ENCODE data around the gene LRCH4. TPM values are rescaled to one million over a fixed set of nuclear protein-coding genes. Genes with fewer than 3 reads are reported as not detected.
"Not testable (repeated sequence)": the region's sequence is repeated elsewhere in the genome, so short reads cannot be mapped to it uniquely, and the experiment has no call there.

LRCH4 gene
- polyA plus RNA-seq, 1 donor: 25.3 TPM

DNA sequence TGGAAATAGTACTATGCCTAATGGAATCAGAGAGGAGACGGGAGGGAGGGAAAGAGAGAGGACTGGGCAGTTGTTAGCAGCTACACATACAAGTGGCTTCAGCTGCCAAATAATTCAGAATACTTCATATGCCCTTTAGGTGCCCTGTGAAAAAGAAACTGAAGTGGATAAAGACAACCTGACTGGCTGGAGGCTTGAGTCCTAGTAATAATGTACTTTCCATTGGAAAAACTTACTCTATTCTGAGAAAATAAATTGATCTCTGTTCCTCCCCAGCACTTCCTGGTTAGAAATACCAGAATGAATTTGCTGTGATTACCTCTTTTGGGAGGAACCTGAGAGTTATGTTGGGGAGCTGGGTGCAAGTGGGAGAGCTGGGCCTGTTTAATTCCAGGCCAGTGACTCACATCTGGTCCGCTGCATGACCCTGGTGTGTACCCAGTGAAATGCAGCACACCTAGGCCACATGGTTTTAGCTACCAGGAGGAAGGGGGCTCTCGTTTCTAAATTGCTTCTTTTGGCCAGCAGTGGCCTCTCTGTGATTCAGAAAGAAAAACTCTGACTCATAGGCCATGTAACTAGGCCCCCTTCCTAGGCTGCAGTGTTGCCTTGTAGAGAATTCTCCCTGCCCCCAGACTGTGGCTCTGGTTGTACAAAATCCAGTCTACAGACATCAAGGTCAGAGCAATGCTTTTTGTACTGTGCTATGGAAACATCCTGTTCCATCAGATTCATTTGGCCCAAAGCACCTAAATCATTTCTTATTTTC is 40.4 kb downstream of the LRCH4 start:
- DNase-seq (ENCODE audit: low read depth): no peak

DNA sequence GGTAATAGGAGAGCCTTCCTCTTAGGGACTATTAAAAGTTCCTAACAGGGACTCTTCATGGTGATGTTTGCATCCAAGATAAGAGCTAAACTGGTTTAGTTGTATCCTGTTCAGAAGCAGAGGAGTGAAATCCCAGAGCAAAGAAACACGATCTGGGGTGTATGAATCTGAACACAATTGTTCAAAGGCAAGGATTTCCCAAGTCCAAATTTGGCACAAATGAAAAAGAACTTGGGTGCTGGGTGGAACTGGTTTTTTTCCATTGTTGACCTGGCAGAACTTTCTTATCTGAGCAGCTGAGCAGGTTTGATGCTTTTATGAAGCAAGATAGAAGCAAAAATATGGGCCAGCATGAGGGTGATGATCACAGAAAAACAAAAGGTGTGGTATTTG is 41.0 kb downstream of the LRCH4 start:
- DNase-seq (ENCODE audit: low read depth): no peak

DNA sequence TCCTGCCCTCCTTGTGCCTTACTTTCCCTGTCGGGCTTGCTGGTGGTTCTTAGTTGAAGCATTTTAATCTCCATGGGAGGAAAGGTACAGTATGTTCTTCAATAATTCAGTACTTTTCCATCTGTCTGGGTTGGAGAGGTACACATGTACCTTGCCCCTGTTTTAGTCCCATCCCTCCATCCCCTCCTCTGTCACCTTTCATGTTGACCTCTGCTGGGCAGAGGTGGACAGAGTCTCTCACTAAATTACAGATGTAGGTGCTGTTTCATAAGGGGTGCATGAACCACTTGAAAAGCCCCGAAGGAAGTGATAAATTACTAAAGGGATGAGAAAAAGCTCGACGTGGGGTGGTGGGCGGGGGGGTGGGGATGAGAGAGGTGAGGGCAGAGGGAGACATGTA is 41.5 kb downstream of the LRCH4 start:
- no peak for DNase-seq (ENCODE audit: low read depth)

DNA sequence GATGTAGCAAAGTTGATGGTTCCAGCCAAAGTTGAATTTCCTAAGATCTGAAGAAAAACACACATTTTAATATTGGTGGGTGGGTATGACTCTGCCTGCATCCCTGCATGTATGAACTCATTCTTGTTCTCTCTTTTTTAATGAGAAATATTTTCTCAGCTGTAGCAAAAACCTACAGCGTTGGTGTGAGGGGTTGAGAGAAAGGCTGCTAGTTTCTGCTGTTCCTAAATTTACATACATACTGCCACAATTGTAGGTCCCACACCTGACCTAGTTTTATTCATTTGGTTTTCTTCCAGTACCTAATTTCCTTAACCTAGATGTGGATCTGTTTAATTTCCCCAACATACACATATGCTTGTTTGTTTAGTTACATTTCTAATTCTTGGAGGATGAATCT is 42.3 kb downstream of the LRCH4 start:
- DNase-seq (ENCODE audit: low read depth): no peak

GRCh38 chr7:100541309-100541708 is 44.6 kb downstream of the LRCH4 start:
- not testable (repeated sequence) for DNase-seq (ENCODE audit: low read depth)

DNA sequence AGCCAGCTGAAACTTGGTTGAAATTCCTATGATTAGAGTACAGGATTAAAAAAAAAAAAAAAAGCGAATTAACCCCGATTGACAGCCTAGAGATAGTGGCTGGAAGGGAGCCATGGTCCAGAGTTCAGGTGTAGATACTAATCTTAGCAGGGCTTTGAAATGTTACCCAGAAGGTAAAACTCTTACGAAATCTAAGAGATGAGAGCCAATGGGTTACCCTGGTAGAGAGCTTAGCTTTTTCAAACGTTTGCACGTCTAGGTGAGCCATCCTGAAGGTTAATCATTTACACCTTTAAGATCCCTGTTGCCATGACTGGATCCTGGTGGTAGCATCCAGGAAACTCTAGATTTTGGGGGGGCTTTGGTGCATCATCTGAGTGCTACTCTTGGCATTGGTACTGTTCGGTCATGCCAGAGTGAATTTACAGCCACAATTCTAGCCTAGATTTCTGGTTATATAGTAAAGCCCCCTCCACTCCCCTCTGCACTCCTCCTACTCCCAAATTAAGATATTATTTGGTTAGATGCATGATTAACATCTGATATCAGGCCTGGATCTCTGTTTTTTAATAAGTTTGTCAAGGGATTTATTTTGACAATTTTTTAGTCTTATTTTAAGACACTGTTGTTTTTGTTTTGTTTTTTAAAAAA is 45.7 kb downstream of the LRCH4 start:
- no peak for DNase-seq (ENCODE audit: low read depth)

DNA sequence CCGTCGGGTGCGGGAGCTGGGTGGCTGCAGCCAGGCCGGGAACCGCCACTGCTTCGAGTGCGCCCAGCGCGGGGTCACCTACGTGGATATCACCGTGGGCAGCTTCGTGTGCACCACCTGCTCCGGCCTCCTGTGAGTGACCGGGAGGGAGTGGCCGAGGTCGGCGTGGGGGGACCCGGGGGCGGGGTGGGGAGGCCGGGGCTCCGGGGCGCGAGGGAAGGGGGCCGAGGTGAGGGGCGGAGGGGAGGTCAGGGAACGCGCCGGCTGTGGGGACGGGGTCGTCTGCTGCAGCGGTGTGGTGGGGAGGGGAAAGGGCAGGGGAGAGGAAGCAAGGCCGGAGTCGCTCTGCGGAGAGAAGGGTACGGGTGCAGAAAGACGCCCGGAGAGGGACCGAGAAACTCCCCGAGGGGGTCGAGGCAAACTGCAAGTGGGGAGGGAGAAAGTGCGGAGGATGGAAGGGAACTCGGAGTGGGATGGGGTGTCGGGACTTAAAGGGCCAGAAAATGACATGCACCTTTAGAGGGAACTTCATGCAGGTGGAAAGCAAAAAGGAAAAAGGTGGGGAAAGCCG is 46.4 kb downstream of the LRCH4 start:
- DNase-seq (ENCODE audit: low read depth): no peak

GRCh38 chr7:100538654-100539435 is 47.1 kb downstream of the LRCH4 start, which contains the start of gene AGFG2:
TSS of gene AGFG2 (plus strand) at chr7:100539203. CDS start at chr7:100539347, 144 bp downstream.
- DNase-seq (ENCODE audit: low read depth): peak; percentile 94

- no peak for DNase-seq (ENCODE audit: low read depth)
Observed at GRCh38 chr7:100538348-100538653, 47.6 kb downstream of the LRCH4 start.

GRCh38 chr7:100536695-100537094 is 49.2 kb downstream of the LRCH4 start:
- DNase-seq (ENCODE audit: low read depth): not testable (repeated sequence)

DNA sequence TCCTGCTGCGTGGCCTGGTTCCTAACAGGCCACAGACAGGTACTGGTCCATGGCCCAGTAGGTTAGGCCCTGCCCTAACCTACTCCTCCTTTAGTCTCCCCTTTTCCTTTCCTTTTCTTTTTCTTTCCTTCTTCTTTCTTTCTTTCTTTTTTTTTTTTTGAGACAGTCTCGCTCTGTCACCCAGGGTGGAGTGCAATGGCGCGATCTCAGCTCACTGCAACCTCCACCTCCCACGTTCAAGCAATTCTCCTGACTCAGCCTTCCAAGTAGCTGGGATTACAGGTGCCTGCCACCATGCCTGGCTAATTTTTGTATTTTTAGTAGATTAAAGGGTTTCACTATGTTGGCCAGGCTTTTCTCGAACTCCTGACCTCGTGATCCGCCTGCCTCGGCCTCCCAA is 49.9 kb downstream of the LRCH4 start:
- DNase-seq (ENCODE audit: low read depth): not testable (repeated sequence)

DNA sequence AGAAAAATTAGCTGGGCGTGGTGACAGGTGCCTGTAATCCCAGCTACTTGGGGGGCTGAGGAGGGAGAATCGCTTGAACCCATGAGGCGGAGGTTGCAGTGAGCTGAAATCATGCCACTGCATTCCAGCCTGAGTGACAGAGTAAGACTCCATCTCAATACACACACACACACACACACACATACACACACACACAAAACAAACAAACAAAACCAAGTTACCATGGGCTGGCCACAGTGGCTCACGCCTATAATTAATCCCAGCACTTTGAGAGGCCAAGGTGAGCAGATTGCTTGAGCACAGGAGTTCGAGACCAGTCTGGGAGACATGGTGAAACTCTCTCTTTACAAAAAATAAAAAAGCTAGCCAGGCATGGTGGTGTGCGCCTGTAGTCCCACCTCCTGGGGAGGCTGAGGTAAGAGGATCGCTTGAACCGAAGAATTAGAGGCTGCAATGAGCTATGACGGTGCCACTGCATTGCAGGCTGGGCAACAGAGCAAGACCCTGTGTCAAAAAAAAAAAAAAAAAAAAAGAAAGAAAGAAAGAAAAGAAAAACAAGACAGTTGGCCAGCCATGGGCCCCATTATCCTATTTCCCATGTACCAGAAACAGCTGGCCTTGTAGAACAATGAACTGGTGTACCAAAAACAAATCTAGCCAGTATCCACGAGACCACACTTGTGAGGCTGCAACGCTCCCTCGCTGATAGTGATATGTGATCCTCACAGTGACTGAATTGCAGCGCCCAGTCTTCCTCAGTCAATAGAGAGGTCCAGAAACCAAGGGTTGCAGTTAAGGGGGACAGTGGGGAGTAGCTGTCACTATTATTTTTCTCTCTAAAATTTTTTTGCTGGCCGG is 53.5 kb downstream of the LRCH4 start:
- no peak for DNase-seq (ENCODE audit: low read depth)

DNA sequence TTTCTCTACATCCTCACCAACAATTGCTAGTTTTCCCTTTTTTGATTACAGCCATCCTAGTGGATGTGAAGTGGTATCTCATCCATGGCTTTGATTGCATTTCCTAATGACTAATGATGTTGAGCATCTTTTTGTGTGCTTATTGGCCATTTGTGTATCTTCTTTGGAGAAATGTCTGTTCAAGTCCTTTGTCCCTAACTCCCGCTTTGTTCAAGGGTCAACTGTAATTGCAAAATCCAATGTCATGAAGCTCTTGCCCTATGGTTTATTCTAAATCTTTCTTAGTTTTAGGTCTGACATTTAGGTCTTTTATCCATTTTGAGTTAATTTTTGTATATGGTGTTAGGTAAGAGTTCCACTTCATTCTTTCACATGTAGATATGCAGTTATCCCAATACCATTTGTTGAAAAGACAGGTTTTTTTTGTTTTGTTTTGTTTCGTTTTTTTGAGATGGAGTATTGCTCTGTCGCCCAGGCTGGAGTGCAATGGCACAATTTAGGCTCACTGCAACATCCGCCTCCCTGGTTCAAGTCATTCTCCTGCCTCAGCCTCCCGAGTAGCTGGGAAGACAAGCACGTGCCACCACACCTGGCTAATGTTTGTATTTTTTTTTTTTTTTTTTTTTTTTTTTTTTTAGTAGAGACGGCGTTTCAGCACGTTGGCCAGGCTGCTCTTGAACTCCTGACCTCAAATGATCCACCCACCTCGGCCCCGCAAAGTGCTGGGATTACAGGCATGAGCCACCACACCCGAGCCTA is 57.6 kb downstream of the LRCH4 start:
- not testable (repeated sequence) for DNase-seq (ENCODE audit: low read depth)

Other genes with a start within 250 kb of the LRCH4 start
- 20.7 TPM for gene PILRB, start 228.0 kb downstream of the LRCH4 start, polyA plus RNA-seq (ENCODE audit: insufficient read length)
- 2.6 TPM for gene PILRA, start 212.6 kb downstream of the LRCH4 start, polyA plus RNA-seq (ENCODE audit: insufficient read length)
- gene ZCWPW1, start 157.4 kb downstream of the LRCH4 start, polyA plus RNA-seq (ENCODE audit: insufficient read length): 5.9 TPM
- 34.2 TPM for gene MEPCE, start 156.3 kb downstream of the LRCH4 start, polyA plus RNA-seq (ENCODE audit: insufficient read length)
- gene PPP1R35, start 149.6 kb downstream of the LRCH4 start, polyA plus RNA-seq (ENCODE audit: insufficient read length): 16.7 TPM
- gene SPACDR, start 121.9 kb downstream of the LRCH4 start, polyA plus RNA-seq (ENCODE audit: insufficient read length): 1.7 TPM
- 49.8 TPM for gene TSC22D4, start 106.9 kb downstream of the LRCH4 start, polyA plus RNA-seq (ENCODE audit: insufficient read length)
- gene NYAP1, start 102.2 kb downstream of the LRCH4 start, polyA plus RNA-seq (ENCODE audit: insufficient read length): 1.8 TPM
- gene AGFG2, start 46.9 kb downstream of the LRCH4 start, polyA plus RNA-seq (ENCODE audit: insufficient read length): 10.4 TPM
- 3.5 TPM for gene SAP25, start 12.2 kb downstream of the LRCH4 start, polyA plus RNA-seq (ENCODE audit: insufficient read length)
- 1.0 TPM for gene FBXO24, start 199 bp upstream of the LRCH4 start, polyA plus RNA-seq (ENCODE audit: insufficient read length)
- 224 TPM for gene PCOLCE, start 16.2 kb upstream of the LRCH4 start, polyA plus RNA-seq (ENCODE audit: insufficient read length)
- gene MOSPD3, start 26.4 kb upstream of the LRCH4 start, polyA plus RNA-seq (ENCODE audit: insufficient read length): 17.1 TPM
- gene TFR2, start 55.4 kb upstream of the LRCH4 start, polyA plus RNA-seq (ENCODE audit: insufficient read length): 0.90 TPM
- gene ACTL6B, start 70.3 kb upstream of the LRCH4 start, polyA plus RNA-seq (ENCODE audit: insufficient read length): not detected
- gene GNB2, start 87.6 kb upstream of the LRCH4 start, polyA plus RNA-seq (ENCODE audit: insufficient read length): 139 TPM
- 30.2 TPM for gene GIGYF1, start 108.1 kb upstream of the LRCH4 start, polyA plus RNA-seq (ENCODE audit: insufficient read length)
- gene POP7, start 120.0 kb upstream of the LRCH4 start, polyA plus RNA-seq (ENCODE audit: insufficient read length): 21.0 TPM
- gene EPO, start 134.3 kb upstream of the LRCH4 start, polyA plus RNA-seq (ENCODE audit: insufficient read length): 0.18 TPM
- gene ZAN, start 147.5 kb upstream of the LRCH4 start, polyA plus RNA-seq (ENCODE audit: insufficient read length): not detected
- 38.8 TPM for gene EPHB4, start 241.4 kb upstream of the LRCH4 start, polyA plus RNA-seq (ENCODE audit: insufficient read length)

Data from forelimb muscle (tissue), 1 donor.